GM18909 (cell line): ENCODE measurements around the gene FNDC3B.
"Not testable (repeated sequence)": the region's sequence is repeated elsewhere in the genome, so short reads cannot be mapped to it uniquely, and the experiment has no call there.

Experiments used
- ATAC-seq: cut with Tn5 transposase; IDR thresholded peaks from one replicate; pipeline ENCODE4 v1.9.1; 2021; ENCODE audit warnings: mild to moderate bottlenecking; ENCODE audit not compliant: unreplicated experiment, poor library complexity

The FNDC3B gene

DNA sequence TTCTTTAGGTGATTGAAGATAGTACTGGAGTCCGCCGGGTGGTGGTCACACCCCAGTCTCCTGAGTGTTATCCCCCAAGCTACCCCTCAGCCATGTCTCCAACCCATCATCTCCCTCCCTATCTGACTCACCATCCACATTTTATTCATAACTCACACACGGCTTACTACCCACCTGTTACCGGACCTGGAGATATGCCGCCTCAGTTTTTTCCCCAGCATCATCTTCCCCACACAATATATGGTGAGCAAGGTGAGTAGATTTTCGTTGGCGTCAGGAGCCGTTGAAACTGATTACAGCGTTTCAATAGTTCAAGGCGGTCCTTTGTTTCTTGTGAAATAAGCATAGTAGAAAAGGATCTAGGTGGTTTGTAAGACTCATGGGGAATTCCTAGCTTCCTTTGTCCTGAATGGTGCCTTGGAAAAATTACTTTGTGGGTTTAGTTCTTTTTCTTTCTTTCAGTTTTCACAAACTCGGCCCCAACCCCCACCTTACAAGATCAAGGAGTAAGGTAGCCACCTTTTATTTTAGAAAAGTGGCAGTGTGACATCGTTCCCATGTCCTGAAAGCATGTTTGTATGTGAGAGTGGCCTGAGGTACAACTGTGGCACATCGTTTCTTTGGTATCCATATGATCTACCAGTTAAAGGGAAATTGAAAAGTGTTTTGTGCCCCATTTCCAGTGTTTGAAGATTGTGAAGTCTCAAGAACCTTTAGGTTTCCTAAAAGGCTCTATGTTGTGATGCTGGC lies 208.3 kb downstream of the FNDC3B start:
- no peak for ATAC-seq

DNA sequence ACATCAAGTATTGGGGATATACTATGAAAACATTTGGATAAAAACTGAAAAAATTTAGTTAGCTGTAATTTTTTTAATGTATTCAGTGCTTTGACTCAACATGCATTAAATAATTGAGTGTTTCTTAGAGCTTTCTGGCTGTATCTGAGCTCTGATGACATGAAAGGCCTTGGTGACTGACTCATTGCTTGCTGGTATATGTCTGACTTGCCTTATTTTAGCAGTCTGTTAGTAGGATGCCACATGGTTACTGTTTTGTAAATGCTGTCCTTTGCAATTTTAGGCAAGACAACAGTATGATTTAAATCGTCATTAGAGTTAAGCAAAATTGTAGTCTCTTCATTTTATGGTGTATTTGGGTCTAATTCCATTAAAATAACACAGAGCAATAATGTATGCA lies 209.7 kb downstream of the FNDC3B start:
- no peak for ATAC-seq

DNA sequence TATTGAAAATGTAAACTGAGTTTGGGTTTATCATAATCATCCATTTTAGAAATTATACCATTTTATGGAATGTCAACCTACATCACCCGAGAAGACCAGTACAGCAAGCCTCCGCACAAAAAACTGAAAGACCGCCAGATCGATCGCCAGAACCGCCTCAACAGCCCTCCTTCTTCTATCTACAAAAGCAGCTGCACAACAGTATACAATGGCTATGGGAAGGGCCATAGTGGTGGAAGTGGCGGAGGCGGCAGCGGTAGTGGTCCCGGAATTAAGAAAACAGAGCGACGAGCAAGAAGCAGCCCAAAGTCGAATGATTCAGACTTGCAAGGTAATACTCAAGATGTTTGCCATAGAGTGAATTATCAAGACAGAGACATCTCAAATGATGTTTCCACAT lies 211.8 kb downstream of the FNDC3B start:
- no peak for ATAC-seq

DNA sequence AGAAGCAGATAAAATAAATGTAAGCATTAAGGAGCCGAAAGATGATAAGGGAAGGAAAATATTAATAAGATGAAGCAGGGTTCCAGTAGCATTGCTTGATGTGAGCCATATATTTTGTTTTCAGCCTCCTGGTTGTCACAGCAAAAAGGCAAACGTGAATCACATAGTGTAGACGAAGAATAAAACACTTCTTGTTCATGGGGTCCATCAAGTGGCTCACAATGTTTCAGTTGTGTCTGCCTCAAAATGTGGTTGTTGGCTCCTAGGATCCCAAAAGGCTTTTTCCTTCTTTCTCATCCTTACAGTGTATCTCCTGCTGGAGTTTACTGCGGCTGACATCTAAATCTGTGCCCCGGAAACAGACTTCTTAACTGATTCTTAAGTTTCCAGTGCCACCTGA lies 213.8 kb downstream of the FNDC3B start:
- ATAC-seq, result no peak

DNA sequence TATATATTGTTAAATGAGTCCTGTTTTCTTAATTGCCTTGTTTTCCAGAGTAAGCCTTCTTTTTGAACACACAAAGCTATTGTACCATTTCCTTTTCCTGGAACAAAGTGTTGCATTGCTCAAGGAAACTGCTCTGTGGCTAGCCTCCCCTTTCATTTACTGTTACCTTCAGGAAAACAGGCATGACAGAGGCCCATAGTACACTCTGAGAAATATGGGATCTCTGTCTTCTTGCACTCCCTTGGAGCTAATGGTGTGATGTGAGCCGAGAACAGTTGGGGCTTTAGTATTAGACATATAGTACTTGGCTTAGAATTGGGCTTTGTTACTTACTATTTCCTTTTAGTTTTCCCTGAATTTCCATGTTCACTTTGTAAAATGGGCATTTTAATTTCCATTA lies 215.2 kb downstream of the FNDC3B start:
- ATAC-seq, result no peak

DNA sequence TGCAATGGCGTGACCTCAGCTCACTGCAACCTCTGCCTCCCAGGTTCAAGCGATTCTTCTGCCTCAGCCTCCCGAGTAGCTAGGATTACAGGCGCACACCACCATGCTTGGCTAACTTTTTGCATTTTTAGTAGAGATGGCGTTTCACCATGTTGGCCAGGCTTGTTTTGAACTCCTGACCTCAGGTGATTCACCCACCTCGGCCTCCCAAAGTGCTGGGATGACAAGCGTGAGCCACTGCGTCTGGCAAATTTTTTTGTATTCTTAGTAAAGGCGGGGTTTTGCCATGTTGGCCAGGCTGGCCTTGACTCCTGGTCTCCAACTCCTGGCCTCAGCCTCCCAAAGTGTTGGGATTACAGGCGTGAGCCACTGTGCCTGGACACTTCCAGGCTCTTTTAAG lies 215.9 kb downstream of the FNDC3B start:
- ATAC-seq, result not testable (repeated sequence)

DNA sequence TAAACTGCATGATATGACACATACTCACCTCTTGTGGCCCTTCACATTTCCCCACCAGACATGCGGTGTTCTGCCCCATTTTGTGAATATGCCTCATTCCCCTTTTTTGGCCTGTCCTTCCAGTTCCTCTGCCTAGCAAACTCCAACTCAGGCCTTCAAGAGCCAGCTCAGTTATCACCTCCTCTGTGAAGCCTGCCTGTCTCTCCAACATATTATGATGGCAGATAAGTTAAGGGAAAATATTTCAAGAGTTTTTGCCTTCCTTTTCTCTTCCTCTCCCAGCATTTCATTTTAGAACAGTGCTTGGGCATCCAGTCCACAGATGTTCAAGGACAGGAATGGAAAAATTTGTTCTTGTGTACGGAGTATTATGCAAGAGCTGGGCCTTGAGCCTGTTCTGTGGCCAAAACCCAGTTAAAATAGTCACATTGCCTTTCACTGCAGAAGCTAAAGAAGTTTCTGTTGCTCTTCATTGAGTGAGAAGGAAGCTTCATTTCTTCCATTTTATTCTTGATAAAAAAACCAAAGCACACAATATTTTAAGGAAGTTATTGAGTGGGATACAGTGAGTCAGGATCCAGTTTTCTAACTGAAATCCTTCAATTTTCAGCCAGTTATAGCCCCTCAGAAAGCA lies 216.8 kb downstream of the FNDC3B start:
- no peak for ATAC-seq

DNA sequence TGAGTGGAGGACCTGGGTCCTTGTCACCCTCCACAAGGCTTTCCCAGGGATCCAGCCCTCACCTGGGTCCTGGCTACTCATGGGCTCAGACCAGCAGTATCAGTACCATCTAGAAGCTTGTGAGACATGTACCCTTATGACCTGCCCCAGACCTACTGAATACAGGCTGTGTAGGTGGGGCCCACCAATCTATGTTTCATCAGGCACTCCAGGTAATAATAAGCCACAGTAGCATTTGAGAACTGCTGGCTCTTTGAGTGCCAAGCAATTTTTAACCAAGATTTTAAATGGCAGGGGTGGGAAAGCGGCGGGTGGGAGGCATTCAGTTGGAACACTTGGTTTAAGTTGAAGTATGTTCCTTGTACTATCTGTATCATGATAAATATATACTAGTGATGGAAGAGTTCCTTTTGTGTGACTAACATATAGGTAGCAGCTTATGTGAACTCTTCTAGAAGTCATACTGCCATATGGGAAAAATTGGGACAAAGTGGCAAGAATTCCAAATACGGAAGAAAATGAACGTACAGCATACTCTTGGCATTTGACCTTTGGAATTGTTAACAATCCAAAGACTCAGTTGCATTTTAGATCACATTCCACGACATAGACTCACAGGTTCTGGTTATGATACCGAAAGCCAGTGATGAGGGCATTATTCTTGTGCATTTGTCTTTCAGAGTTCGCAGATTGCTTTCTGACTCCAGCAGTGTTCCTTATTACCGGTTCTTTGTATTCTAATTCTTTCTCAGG lies 218.4 kb downstream of the FNDC3B start:
- no peak for ATAC-seq

DNA sequence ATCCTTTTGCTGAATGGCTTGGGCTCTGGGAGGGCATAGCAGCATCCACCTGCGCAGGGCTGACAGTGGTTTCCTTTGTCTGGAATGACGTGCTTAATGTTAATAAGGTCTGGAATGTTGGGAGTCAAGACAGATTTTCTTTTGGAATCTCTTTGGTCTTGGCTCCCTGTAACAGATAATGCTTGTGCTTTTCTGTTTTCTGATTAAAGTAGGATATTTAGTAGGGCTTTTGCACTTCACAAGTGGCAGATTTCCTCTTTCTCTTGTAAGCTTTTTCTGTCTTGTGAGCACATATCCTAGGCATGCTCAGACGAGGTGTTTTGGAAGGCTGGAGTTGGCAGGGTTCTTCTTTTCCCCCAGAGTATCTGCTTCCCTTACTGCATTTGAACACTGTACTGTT lies 219.2 kb downstream of the FNDC3B start:
- no peak for ATAC-seq

DNA sequence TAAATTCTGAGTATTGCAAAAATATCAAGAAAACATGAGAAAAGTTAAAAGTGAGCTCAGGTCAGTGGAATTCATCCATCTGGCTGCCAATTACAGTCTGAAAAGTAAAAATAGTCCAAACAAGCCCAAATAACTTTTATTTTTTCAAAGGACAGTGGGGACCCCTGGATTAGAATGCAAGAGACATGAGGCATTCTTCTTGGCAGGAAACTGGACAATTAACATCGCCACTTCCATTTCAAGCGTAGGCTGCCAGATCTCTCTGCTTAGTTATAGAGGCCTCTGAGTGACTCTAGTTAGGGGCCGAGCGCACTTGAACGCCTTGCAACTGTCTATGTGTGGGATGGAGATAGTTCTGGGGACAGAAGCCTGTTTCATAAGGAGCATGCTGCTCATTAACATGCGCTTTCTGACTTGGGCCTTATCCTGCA lies 219.7 kb downstream of the FNDC3B start:
- ATAC-seq, result no peak

DNA sequence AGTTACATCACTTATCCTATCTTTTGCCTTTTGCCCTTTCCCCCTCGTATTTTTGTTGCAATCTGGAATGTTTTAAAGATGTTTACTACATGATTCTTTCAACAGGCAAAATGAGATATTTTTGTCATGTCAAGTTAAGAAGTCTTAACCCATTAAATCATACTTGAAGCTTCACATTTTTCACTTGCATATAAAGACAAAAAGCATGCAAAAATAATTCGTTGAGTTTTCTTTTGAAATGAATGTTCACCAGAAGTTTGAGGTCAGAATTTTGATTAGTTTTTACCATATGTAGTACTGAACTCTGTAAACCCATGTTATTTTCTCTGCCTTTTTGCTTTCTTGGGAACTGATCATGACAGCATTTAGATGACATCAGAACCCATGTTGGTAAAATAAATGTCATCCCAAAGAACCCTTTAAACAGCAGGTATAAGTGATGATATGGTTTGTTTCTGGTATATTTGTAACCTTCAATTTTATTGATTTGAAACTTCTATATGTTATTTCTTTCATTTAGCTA lies 220.4 kb downstream of the FNDC3B start:
- no peak for ATAC-seq

DNA sequence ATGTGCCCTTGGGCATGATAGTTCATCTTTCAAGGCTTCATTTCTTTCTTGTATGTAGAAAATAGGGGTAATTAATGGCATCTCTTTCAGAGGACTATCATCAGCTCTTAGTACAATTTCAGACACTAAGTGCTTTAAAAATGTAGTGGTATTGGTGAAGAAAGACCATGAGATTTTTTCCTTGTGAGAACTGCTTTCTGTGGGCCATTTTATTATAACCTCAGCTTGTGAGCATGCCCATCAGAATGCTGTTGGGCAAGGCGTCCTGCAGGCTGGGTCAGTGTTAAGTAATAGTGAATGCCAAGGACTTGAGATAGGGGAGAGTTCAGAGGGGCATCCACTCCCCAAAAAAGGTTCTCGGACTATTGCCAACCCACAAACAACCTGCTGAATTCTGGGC lies 221.0 kb downstream of the FNDC3B start:
- ATAC-seq, result no peak

DNA sequence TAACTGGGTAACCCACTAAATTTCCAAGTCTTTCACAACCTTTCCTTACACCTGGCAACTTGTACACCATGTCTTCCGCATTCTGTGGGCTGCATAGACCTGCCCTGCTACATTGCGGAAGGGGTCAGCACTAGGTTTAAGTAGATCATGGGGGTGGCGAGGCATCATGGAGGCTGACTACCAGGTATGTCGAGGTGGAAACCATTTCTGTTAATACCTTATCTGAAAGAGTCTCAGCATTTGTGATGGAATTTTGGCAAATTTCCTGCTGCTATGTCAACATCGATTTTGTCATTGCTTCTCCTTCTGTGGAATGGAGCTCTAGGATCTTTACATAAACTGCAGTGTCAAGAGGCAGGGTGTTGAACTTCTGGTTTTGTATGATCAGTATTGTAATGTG lies 221.7 kb downstream of the FNDC3B start:
- ATAC-seq, result no peak

DNA sequence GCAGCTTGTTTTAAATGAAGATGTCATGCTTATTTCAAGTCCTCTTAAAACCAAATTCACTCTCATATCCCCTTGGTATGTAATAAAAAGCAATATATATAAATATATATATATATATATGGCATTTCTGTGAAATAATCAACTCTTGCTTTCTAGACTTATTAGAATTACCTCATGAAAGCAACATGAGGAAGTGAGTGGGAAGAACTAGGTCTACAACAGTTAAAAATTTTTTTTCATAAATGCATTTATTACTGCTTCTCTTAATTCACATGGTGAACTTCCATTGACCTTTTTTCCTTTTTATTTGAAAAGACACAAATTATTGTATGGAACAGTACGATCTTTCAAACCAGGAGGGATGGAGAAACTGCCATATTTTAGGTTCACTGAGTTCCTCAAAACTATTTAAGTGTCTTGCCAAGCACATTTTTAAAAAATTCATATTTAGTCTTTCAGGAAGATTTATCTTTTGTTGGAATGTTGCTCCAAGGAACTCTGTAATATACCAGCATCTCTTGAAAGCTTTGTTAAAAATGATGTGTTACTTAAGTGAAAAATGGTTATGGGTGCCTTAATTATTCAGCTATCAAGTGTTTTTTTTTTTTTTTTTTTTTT lies 223.7 kb downstream of the FNDC3B start:
- ATAC-seq, result no peak

DNA sequence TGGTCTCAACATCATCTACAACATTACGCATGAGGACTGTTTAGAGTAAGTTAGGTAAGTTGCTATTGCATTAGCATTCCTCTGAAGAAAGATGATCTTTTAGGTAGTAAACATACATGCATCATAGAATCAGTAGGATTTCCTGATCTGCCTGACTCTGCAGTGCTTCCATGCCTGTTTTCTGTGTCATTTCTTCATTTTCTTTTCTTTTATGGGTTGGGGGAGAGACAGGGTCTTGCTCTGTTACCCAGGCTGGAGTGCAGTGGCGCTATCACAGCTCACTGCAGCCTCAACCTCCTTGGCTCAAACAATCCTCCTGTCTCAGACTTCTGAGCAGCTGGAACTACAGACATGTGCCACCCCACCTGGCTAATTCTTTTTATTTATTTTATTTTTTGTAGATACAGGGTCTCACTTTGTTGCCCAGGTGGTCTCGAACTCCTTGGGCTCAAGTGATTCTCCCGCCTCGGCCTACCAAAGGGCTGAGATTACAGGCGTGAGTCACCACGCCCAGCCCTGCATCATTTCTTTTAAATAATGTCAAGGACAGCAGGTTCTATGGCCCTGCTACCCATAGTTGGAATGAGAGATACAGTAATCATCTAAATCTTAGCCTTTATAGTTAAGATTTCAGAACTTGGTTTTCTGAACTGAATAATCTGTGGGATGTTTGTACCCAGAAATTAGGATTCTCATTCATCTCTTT lies 224.6 kb downstream of the FNDC3B start:
- ATAC-seq, result no peak

DNA sequence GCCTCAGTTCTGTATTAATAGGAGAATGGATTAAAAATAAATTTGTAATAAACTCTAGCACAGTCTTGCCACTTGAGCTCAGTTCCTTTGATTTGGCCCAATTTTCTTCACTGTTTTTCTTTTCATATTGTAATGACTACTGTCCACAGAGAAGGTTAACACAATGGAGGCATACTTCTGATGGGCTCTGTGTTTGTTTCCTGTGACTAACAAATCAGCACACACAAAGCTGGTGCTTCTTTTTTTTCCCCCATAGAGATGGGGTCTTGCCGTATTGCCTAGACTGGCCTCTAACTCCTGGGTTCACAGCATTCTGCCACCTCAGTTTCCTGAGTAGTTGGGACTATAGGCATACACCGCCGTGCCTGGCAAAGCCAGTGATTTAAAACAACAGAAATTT lies 226.7 kb downstream of the FNDC3B start:
- ATAC-seq, result no peak

DNA sequence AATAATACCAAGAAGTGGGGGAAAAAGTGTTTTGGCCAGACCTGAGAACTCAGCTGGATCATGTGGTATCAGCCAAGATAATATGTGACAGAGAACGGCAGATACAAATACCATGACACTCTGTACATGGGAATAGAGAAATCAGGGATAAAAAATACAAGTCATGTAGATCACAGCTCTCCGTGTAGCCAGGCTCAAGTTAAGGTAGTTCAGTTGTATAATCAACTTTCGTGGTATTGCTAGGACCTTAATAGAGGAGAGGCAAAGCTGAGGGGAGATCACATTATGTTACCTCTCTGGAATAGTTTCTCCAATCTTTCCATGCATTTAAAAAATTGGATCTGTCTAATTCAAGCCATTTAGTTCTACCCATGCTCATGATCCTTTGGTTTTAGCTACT lies 229.0 kb downstream of the FNDC3B start:
- no peak for ATAC-seq

DNA sequence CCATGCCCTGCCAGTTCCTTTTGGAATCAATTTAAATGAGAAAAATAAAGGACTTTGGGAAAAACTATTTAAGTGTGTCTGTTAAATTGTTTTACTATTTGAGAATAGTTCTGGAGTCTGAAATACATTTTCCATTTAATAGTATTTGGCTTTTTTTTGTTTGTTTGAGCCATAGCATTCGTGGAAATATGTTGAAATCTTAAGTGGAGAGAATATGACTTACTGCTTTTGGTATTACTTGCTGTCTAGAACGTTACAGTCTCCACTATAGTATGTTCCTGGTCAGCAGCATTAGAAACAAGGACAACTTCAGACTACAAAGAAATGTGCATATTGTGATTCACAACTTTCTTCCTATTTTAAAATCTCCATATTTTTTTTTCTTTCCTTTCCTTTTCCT lies 229.5 kb downstream of the FNDC3B start:
- ATAC-seq, result no peak

DNA sequence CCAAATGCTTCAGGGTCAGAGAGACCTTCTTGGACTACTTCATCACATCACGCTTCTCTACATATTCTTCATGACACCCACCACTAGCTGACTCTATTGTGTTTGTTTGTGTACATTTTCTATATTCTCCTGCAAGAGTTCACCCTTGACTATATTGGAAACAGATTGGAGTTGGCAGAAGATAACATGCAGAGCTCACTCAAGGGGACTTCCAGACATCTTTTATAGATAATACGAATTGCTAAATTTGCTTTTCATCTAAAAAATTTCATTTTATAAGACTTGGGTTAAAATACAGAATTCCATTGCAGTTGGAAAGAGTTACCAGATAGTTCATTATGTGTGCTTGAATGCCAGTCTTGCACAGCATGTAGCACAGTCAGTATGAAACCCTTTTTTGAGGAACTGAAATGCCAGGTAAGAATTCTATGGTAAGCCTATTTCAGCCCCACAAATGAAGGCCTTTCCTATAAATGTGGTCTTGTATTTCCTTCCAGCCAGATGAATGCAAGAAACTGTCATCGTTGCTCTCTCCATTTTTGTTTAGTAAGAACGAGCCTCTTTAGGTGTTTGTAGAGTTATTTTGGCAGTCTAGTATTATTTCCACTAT lies 231.3 kb downstream of the FNDC3B start:
- ATAC-seq, result peak; percentile 98
